Stimulated activated CD4-positive, alpha-beta T cell treated with anti-CD3 and anti-CD28 coated beads, Interleukin-4, amount 100 ng/mL, for 4 hours (primary cell): ENCODE measurements around the gene PSMB7.

ENCODE experiments used
- DNase-seq, 2 experiments: peaks; one replicate each; pipeline ENCODE4 v3.0.0-alpha.2; 2020

Gene PSMB7

GRCh38 chr9:124409410-124409809, 5.8 kb downstream of the PSMB7 start:
- no peak for DNase-seq

GRCh38 chr9:124403246-124403645, 12.0 kb downstream of the PSMB7 start:
- DNase-seq, result no peak

- no peak for DNase-seq
Measured at GRCh38 chr9:124399968-124400940, 15.0 kb downstream of the PSMB7 start.

DNA sequence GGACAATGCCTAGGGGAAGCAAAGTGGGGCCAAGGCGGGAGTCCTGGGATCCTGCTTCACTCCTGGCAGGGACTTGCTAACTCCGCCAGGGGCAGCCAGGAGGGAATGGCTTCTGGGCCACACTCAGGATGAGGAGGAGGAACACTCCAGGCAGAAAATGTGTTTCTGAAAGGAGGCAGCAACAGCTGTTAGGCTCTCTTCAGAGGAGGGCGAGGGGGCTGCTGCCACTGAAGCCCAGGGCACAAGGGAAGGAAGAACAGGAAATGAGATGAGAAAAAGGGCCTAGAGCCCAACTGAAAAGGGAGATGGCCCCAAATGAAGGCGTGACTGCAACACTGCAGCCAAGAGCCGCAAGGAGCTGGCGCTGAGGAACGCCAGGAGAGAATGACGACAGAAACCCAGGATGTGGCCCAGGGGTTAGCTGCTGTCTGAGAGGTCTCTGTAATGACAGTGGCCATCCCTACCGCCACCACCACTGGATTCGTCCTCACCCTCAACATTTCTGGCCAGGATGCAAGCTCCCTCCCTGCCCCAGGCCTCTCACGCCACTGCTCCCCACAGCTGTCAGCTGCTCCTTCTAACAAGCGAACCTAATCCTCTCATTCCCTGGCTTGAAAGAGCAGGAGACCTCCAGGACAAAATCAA, 15.8 kb downstream of the PSMB7 start:
- no peak for DNase-seq

DNA sequence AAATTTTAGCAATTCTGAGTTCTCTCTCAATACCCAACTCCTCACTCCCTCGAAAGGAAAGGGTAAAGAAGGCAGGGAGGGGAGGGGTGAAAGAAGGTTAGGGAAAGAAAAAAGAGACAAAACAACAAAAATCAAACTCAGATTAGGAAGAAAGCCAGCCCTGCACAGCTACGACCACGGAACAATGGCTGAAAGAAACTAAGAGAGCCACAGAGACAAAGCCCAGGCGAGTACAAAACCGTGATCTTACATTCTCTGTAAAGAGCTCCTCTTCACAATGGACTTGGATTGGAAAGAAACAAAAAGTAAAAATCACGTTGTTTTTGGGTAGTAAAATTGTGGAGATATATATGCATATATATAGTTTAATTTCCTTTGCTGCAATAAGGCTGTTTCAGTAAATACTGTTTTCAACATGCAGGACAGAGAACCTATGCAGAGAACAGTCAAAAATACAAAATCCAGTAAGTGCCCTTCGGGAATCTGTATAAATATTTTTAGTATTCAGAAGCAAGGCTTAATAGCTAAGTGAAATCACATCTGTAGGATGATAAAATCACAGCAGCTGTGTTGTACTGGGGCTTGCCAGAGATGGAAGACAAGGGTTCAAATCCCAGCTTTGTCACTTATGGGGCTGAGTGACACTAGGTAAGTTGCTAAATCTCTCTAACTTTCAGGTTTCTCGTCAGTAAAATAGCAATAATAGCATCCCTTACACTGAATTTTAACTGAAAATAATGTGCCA, 16.9 kb downstream of the PSMB7 start:
- DNase-seq, result no peak

GRCh38 chr9:124395826-124396225, 19.4 kb downstream of the PSMB7 start:
- DNase-seq, result no peak

- DNase-seq, result no peak
Measured at GRCh38 chr9:124394596-124394995, 20.6 kb downstream of the PSMB7 start.

- DNase-seq, result no peak
Measured at GRCh38 chr9:124394167-124394566, 21.1 kb downstream of the PSMB7 start.

DNA sequence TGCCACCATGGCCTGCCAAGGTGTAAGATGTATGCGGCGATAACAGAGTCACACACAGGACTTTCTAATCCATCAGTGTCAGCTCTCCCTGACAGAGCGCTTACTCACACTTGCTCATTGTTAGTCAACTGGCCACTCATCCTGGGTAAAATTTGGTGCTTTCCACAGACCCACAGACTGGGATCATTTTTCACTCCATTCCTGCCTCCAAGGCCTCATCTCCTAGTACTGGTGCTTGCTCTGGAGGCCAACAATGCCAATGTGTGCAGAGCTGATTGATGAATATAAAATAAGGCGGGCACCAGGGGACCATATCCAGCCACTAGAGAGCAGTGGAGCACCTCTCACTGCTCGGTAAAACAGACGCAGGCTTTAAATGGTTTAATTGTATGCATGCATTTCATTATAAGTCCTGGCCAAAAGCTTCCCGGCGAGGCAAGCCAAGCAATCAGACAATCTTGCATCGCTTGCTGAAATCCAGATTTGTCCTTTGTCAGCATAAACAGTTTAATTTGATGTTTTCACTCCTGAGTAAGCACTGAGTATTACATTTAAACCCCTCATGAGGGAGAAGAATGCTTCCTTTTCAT, 22.3 kb downstream of the PSMB7 start:
- no peak for DNase-seq

DNA sequence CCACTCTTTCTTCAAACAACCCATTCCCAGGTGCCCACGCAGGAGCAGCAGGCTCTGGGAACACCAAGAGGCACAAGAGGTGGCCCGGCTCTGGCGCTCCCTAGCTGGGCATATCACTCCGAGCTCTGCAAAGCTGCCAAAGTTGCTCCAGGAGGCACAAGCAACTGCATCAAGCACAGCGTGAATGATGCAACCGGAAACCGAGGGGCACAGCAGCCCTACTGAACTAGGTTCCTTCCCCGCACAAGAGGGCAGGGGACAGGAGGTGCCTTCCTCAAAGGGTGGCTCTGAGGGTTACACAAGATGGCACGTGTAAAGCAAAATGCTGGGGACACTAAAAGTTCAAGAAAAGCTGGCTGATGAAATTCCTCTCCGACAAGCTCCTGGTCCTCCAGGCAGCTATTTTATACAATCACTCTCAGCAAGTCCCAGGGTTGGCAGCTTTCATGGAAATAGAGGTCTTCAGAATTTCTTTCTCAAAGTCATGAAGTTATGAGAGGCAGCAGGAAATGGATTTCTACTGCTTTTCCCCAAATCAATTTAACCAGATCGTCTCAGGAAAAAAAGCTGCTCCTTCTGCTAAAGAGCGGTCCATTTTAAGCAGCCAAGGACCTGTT, 22.9 kb downstream of the PSMB7 start:
- DNase-seq, result no peak

DNA sequence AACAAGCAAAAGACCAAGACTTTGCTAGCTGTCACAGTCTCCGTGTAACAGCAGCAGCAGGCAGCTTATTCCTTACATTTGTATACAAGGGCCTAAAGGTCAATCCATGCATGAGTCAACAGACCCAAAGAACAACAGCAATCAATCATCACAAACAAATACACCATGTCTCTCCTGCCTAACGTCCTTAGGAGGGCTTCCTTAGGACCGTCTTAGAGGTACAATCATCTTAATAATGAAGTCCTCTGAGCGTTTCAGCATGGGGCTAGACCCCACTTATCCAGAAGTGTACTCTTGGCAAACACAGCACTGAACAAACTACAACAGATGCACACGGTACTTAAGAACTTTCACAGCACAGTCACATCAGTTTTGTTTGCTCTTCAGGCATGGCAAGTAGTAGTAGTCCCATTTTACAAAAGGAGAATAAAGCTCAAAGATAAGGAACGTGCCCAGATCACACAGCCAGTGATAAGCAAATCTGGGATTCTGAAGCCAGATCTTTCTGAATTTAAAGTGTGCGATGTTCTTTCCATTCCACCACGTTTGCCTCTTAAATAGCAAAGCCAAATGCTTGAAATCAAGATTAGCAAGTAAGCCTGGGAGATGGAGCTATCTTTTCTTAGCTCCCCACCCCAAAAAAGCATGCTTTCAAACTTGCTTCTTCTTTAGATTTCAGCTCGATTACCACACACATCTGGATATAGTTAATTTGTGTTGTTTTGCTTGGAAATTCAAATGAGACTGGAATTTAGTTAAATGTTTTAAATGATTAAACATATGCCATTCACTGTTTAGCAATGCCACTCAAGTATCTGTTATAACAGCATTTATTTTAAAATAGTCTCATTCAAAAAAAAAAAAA, 24.2 kb downstream of the PSMB7 start:
- DNase-seq, result no peak

GRCh38 chr9:124389146-124389939, 25.9 kb downstream of the PSMB7 start:
- DNase-seq, result no peak

- no peak for DNase-seq
Measured at GRCh38 chr9:124388275-124389048, 26.8 kb downstream of the PSMB7 start.

- DNase-seq, result no peak
Measured at GRCh38 chr9:124386201-124386600, 29.0 kb downstream of the PSMB7 start.

DNA sequence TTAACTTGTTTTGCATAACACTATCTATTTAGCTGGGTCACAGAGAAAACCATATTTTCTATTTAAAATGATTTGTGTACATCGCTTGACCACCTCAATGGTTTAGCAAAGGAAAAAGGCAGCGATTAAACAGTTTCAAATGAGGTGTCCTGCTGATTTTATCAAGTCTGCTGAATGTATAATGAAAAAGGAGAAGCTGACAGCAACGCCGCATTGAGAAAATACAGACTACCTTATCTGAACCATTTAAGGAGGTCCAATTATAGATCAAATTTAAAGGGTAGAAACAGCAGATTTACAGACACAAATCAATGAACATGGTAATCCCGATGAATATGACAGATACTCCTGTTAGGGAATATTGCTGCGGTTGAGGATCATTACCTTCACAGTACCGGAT, 29.6 kb downstream of the PSMB7 start:
- no peak for DNase-seq

GRCh38 chr9:124384846-124385245, 30.4 kb downstream of the PSMB7 start:
- no peak for DNase-seq

- DNase-seq, result no peak
Measured at GRCh38 chr9:124384210-124384609, 31.0 kb downstream of the PSMB7 start.

- DNase-seq, result no peak
Measured at GRCh38 chr9:124381170-124381945, 33.9 kb downstream of the PSMB7 start.
